Middle frontal gyrus (tissue), 1 donor: ENCODE data around the gene EVA1A.

ENCODE experiments used
- DNase-seq: peaks from one replicate; pipeline ENCODE4 v3.0.0-alpha.2; 2015; ENCODE audit warnings: low spot score; ENCODE audit errors: extremely low spot score

EVA1A gene

GRCh38 chr2:75563591-75563990, 2.9 kb upstream of the EVA1A start:
- DNase-seq, result no peak

GRCh38 chr2:75562513-75562864, 1.8 kb upstream of the EVA1A start:
- DNase-seq, result no peak

GRCh38 chr2:75561566-75562512, 1.1 kb upstream of the EVA1A start:
- no peak for DNase-seq

GRCh38 chr2:75560022-75560767, 544 bp downstream of the EVA1A start:
- DNase-seq, result no peak

GRCh38 chr2:75559680-75560021, 1.1 kb downstream of the EVA1A start:
- DNase-seq, result no peak

- no peak for DNase-seq
Observed at GRCh38 chr2:75558786-75559679, 1.7 kb downstream of the EVA1A start.

- no peak for DNase-seq
Observed at GRCh38 chr2:75558136-75558535, 2.6 kb downstream of the EVA1A start.

GRCh38 chr2:75557474-75558133, 3.1 kb downstream of the EVA1A start:
- DNase-seq, result no peak

- no peak for DNase-seq
Observed at GRCh38 chr2:75556679-75557366, 3.9 kb downstream of the EVA1A start.

- no peak for DNase-seq
Observed at GRCh38 chr2:75555701-75556100, 5.0 kb downstream of the EVA1A start.

- no peak for DNase-seq
Observed at GRCh38 chr2:75553935-75554531, 6.7 kb downstream of the EVA1A start.

GRCh38 chr2:75552222-75552621, 8.5 kb downstream of the EVA1A start:
- DNase-seq, result no peak

GRCh38 chr2:75551434-75551833, 9.3 kb downstream of the EVA1A start:
- DNase-seq, result no peak

- DNase-seq, result no peak
Observed at GRCh38 chr2:75549401-75550253, 11.1 kb downstream of the EVA1A start.

GRCh38 chr2:75548036-75548573, 12.6 kb downstream of the EVA1A start:
- DNase-seq, result no peak

GRCh38 chr2:75547345-75548035, 13.2 kb downstream of the EVA1A start:
- DNase-seq, result no peak

GRCh38 chr2:75545922-75546321, 14.8 kb downstream of the EVA1A start:
- DNase-seq, result no peak

- no peak for DNase-seq
Observed at GRCh38 chr2:75545387-75545786, 15.4 kb downstream of the EVA1A start.
